GM19463 (cell line): Measurements from ENCODE around the gene ARHGAP1.
"Not testable (repeated sequence)": the region's sequence is repeated elsewhere in the genome, so short reads cannot be mapped to it uniquely, and the experiment has no call there.

Experiments used
- ATAC-seq: cut with Tn5 transposase; IDR thresholded peaks from one replicate; pipeline ENCODE4 v1.9.1; 2021; ENCODE audit warnings: mild to moderate bottlenecking, moderate library complexity; ENCODE audit not compliant: unreplicated experiment

The ARHGAP1 gene

GRCh38 chr11:46724088-46724487 is 23.7 kb upstream of the ARHGAP1 start:
- no peak for ATAC-seq

- ATAC-seq: no peak
Measured at GRCh38 chr11:46723359-46723680, 22.9 kb upstream of the ARHGAP1 start.

- ATAC-seq: no peak
Measured at GRCh38 chr11:46722566-46723358, 22.3 kb upstream of the ARHGAP1 start.

- no peak for ATAC-seq
Measured at GRCh38 chr11:46721286-46721685, 20.9 kb upstream of the ARHGAP1 start.

- no peak for ATAC-seq
Measured at GRCh38 chr11:46719543-46720218, 19.3 kb upstream of the ARHGAP1 start.

- no peak for ATAC-seq
Measured at GRCh38 chr11:46719048-46719542, 18.7 kb upstream of the ARHGAP1 start, which contains the start of gene F2. TSS of gene F2 (plus strand) at chr11:46719213. CDS start at chr11:46719236, 23 bp downstream.

- ATAC-seq: no peak
Measured at GRCh38 chr11:46718155-46719019, 18.0 kb upstream of the ARHGAP1 start.

GRCh38 chr11:46717825-46718154 is 17.4 kb upstream of the ARHGAP1 start:
- not testable (repeated sequence) for ATAC-seq

- ATAC-seq: no peak
Measured at GRCh38 chr11:46712874-46713576, 12.6 kb upstream of the ARHGAP1 start.

GRCh38 chr11:46711303-46711702 is 10.9 kb upstream of the ARHGAP1 start:
- ATAC-seq: no peak

- no peak for ATAC-seq
Measured at GRCh38 chr11:46710821-46711269, 10.4 kb upstream of the ARHGAP1 start.

- ATAC-seq: not testable (repeated sequence)
Measured at GRCh38 chr11:46709351-46709750, 8.9 kb upstream of the ARHGAP1 start.

GRCh38 chr11:46706886-46707285 is 6.5 kb upstream of the ARHGAP1 start:
- ATAC-seq: no peak

GRCh38 chr11:46705070-46705688 is 4.8 kb upstream of the ARHGAP1 start:
- ATAC-seq: no peak

GRCh38 chr11:46701078-46701654 is 747 bp upstream of the ARHGAP1 start:
- ATAC-seq: no peak

GRCh38 chr11:46698597-46698996 is 1.8 kb downstream of the ARHGAP1 start:
- ATAC-seq: no peak

- ATAC-seq: no peak
Measured at GRCh38 chr11:46697723-46698122, 2.7 kb downstream of the ARHGAP1 start.

- ATAC-seq: no peak
Measured at GRCh38 chr11:46697303-46697702, 3.1 kb downstream of the ARHGAP1 start.

GRCh38 chr11:46696212-46696558 is 4.2 kb downstream of the ARHGAP1 start:
- no peak for ATAC-seq
